ENCODE data around the gene GRIN2A. TPM values are rescaled to one million over a fixed set of nuclear protein-coding genes. Genes with fewer than 3 reads are reported as not detected.

GRIN2A gene
- total and polyA plus RNA-seq, 2 donors (not counting 1 experiment from before 2014, with no cell fraction given), result 0.44 TPM; not detected in 1

GRCh38 chr16:9907752-9908151, 274.5 kb downstream of the GRIN2A start:
- Mint-ChIP-seq H3K9me3 (ENCODE audit: insufficient read depth) (no peaks in the 10 kb centered on the region), H3K27me3 (peaks cover 18% of the 10 kb centered on the region), H3K27ac (no peak overlapping the region), H3K4me3 (no peak overlapping the region), H3K4me1 (no peaks in the 10 kb centered on the region)
- H2AFZ ChIP-seq (ENCODE audit: insufficient read depth, low read depth, low read length, poor library complexity, severe bottlenecking), result no peak overlapping the region
- POLR2A ChIA-PET, result no interaction called here
- ATAC-seq (ENCODE audit: low read depth), result no peak
- no peaks in the 10 kb centered on the region for H4K20me1 ChIP-seq (ENCODE audit: control insufficient read depth, insufficient read depth, low read length, poor library complexity, severe bottlenecking)
- no peak for DNase-seq
- no peak overlapping the region for H3K27ac ChIP-seq (ENCODE audit: low read length in 2 of 2)
- no peaks in the 10 kb centered on the region for H3K4me1 ChIP-seq (ENCODE audit: control insufficient read depth in 2 of 2, insufficient read depth in 2 of 2, low read length in 2 of 2)
- H3K27me3 ChIP-seq (replicated peaks in 1 of 4; ENCODE audit: control extremely low read depth in 1 of 4, control insufficient read depth in 3 of 4, insufficient read depth in 4 of 4, low read length in 3 of 4), result no peaks in the 10 kb centered on the region
- 90% methylated on average over 8 of the region's 8 CpGs for WGBS (ENCODE audit: insufficient coverage)
- no peak overlapping the region for H3K9ac ChIP-seq (ENCODE audit: low read length)
- no peak for TF ChIP-seq CTCF (IDR thresholded peaks at IDR 0.05)
- no peak for TF ChIP-seq EZH2 (IDR thresholded peaks at IDR 0.05; ENCODE audit: borderline replicate concordance, insufficient read depth, low read depth, low read length, poor library complexity, severe bottlenecking)
- CTCF ChIA-PET, result no interaction called here
- peaks cover 0 to 3% (median 0%) of the 10 kb centered on the region in 3 donors for H3K9me3 ChIP-seq (ENCODE audit: control extremely low read depth in 1 of 3, control insufficient read depth in 2 of 3, insufficient read depth in 1 of 3, low read length in 2 of 3)
- H3K4me2 ChIP-seq (replicated peaks; ENCODE audit: low read depth, low read length, poor library complexity, severe bottlenecking), result no peak overlapping the region
- no peaks in the 10 kb centered on the region for H3K79me2 ChIP-seq (ENCODE audit: control insufficient read depth, insufficient read depth, low read length)
- no peaks in the 10 kb centered on the region for H3K36me3 ChIP-seq (replicated peaks in 1 of 2; ENCODE audit: control extremely low read depth in 1 of 2, control insufficient read depth in 1 of 2, extremely low read depth in 1 of 2, insufficient read depth in 2 of 2, low read length in 1 of 2)
- no peak overlapping the region for H3K4me3 ChIP-seq (ENCODE audit: control extremely low read depth in 1 of 5, extremely low read depth in 1 of 5, insufficient read depth in 1 of 5, low read depth in 2 of 5, low read length in 4 of 5)
- intact Hi-C loops (cut with micrococcal nuclease), result no loop called here

GRCh38 chr16:9906218-9906617, 276.0 kb downstream of the GRIN2A start:
- ATAC-seq (ENCODE audit: low read depth), result no peak
- H3K27ac Mint-ChIP-seq, result no peak overlapping the region
- Histone ChIP-seq H3K79me2 (ENCODE audit: control insufficient read depth, insufficient read depth, low read length) (no peaks in the 10 kb centered on the region), H3K9me3 (ENCODE audit: control extremely low read depth in 1 of 3, control insufficient read depth in 2 of 3, insufficient read depth in 1 of 3, low read length in 2 of 3) (peaks cover 0 to 3% (median 0%) of the 10 kb centered on the region in 3 donors), H3K27ac (ENCODE audit: low read length in 2 of 2) (no peak overlapping the region), H3K4me1 (ENCODE audit: control insufficient read depth in 2 of 2, insufficient read depth in 2 of 2, low read length in 2 of 2) (no peaks in the 10 kb centered on the region), H3K27me3 (replicated peaks in 1 of 4; ENCODE audit: control extremely low read depth in 1 of 4, control insufficient read depth in 3 of 4, insufficient read depth in 4 of 4, low read length in 3 of 4) (no peaks in the 10 kb centered on the region), H4K20me1 (ENCODE audit: control insufficient read depth, insufficient read depth, low read length, poor library complexity, severe bottlenecking) (no peaks in the 10 kb centered on the region), H2AFZ (ENCODE audit: insufficient read depth, low read depth, low read length, poor library complexity, severe bottlenecking) (no peak overlapping the region), H3K4me2 (replicated peaks; ENCODE audit: low read depth, low read length, poor library complexity, severe bottlenecking) (no peak overlapping the region), H3K9ac (ENCODE audit: low read length) (no peak overlapping the region), H3K36me3 (replicated peaks in 1 of 2; ENCODE audit: control extremely low read depth in 1 of 2, control insufficient read depth in 1 of 2, extremely low read depth in 1 of 2, insufficient read depth in 2 of 2, low read length in 1 of 2) (no peaks in the 10 kb centered on the region), H3K4me3 (ENCODE audit: control extremely low read depth in 1 of 5, extremely low read depth in 1 of 5, insufficient read depth in 1 of 5, low read depth in 2 of 5, low read length in 4 of 5) (no peak overlapping the region)
- H3K4me1 Mint-ChIP-seq, result no peaks in the 10 kb centered on the region
- POLR2A ChIA-PET, result no interaction called here
- peaks cover 2% of the 10 kb centered on the region for H3K9me3 Mint-ChIP-seq (ENCODE audit: insufficient read depth)
- H3K27me3 Mint-ChIP-seq, result peaks cover 18% of the 10 kb centered on the region
- CTCF ChIA-PET, result no interaction called here
- no peak for DNase-seq
- H3K4me3 Mint-ChIP-seq, result no peak overlapping the region
- no peak for TF ChIP-seq EZH2 (IDR thresholded peaks at IDR 0.05; ENCODE audit: borderline replicate concordance, insufficient read depth, low read depth, low read length, poor library complexity, severe bottlenecking)
- TF ChIP-seq CTCF (IDR thresholded peaks at IDR 0.05), result no peak
- intact Hi-C loops (cut with micrococcal nuclease), result no loop called here
- WGBS (ENCODE audit: insufficient coverage), result 17% methylated on average over 1 of the region's 3 CpGs
